Natural killer cell (primary cell): ENCODE measurements around the gene TRIM9. TPM values are rescaled to one million over a fixed set of nuclear protein-coding genes. Genes with fewer than 3 reads are reported as not detected.

Experiments
- ATAC-seq, 3 donors: fragments of 150-1000 bp in 2 of 3; fragments of 200-7000 bp in 1 of 3; cut with Tn5 transposase; 1 replicate in 1 of 3; 2 replicates in 2 of 3; pipeline ENCODE4 v1.10.0; 2021; ENCODE audit warnings: mild to moderate bottlenecking in 2 of 3, moderate library complexity in 2 of 3
- DNase-seq, 2 donors: peaks; one replicate each; pipeline versions ENCODE4 v3.0.0 to v3.0.0-alpha.2; 2013 to 2021; ENCODE audit warnings: mixed read lengths in 1 of 2
- H3K27ac ChIP-seq: one replicate; pipeline ENCODE4 v1.5.1; 2013; ENCODE audit warnings: mild to moderate bottlenecking, low read length
- H3K27me3 ChIP-seq: one replicate; pipeline ENCODE4 v1.6.1; 2013; ENCODE audit warnings: low read length; ENCODE audit not compliant: control insufficient read depth, insufficient read depth
- H3K36me3 ChIP-seq: one replicate; pipeline ENCODE4 v1.6.1; 2013; ENCODE audit warnings: low read length; ENCODE audit not compliant: control insufficient read depth, insufficient read depth
- H3K4me1 ChIP-seq: one replicate; pipeline ENCODE4 v1.6.1; 2013; ENCODE audit warnings: low read length; ENCODE audit not compliant: control insufficient read depth, insufficient read depth
- H3K4me3 ChIP-seq: one replicate; pipeline ENCODE4 v1.5.1; 2013; ENCODE audit warnings: low read length
- H3K9me3 ChIP-seq: one replicate; pipeline ENCODE4 v1.6.1; 2013; ENCODE audit warnings: low read length; ENCODE audit not compliant: control insufficient read depth, insufficient read depth
- H3K27ac Mint-ChIP-seq, 2 donors: one replicate each; pipeline ENCODE4 v1.8.0; 2022; ENCODE audit warnings: mild to moderate bottlenecking in 2 of 2, mixed read lengths in 2 of 2, moderate library complexity in 1 of 2
- H3K27me3 Mint-ChIP-seq, 2 donors: one replicate each; pipeline ENCODE4 v1.8.0; 2022; ENCODE audit warnings: low read depth in 2 of 2, mixed read lengths in 2 of 2
- H3K36me3 Mint-ChIP-seq: one replicate; pipeline ENCODE4 v1.8.0; 2022; ENCODE audit warnings: mixed read lengths
- H3K4me1 Mint-ChIP-seq, 2 donors: one replicate each; pipeline ENCODE4 v1.8.0; 2022; ENCODE audit warnings: mixed read lengths in 2 of 2
- H3K4me3 Mint-ChIP-seq: one replicate; pipeline ENCODE4 v1.8.0; 2022; ENCODE audit warnings: mild to moderate bottlenecking, moderate library complexity, mixed read lengths
- H3K9me3 Mint-ChIP-seq, 2 donors: one replicate each; pipeline ENCODE4 v1.8.0; 2022; ENCODE audit warnings: mixed read lengths in 2 of 2
- WGBS: methylation state at CpG from one replicate; pipeline ENCODE4 v1.1.7; 2013; ENCODE audit warnings: missing lambda C conversion rate; ENCODE audit not compliant: insufficient coverage; 5-methylcytosine and 5-hydroxymethylcytosine counted together
- intact Hi-C: fragments of 100-400 bp; cut with micrococcal nuclease; formaldehyde crosslinking; loops from one replicate; pipeline ENCODE4 v1.14.2; 2022
- total RNA-seq, 4 donors: library from RNA; stranded (reverse); fragments of 120-200 nt in 1 of 4; gene quantifications; one replicate each; pipeline versions ENCODE4 v1.2.3 to v1.2.4, GENCODE V29; 2013 to 2022
- TF ChIP-seq, protein P1 (sequence below): fragments of 200-600 bp; IDR thresholded peaks from one replicate; pipeline ENCODE4 v1.8.0; 2022; ENCODE audit warnings: antibody characterized with exemption

Gene TRIM9
- total RNA-seq, 3 donors from 2014 or later (not counting 1 experiment from before 2014, with no cell fraction given): 0.25 to 0.40 (median 0.35) TPM

GRCh38 chr14:50937800-50938199 is 157.1 kb downstream of the TRIM9 start:
- Mint-ChIP-seq H3K4me1 (no peaks in the 10 kb centered on the region), H3K4me3 (no peak overlapping the region), H3K36me3 (no peaks in the 10 kb centered on the region), H3K9me3 (no peaks in the 10 kb centered on the region), H3K27ac (no peak overlapping the region), H3K27me3 (peaks cover 30 to 33% of the 10 kb centered on the region in 2 donors)
- H3K4me1 ChIP-seq: no peaks in the 10 kb centered on the region
- H3K27ac ChIP-seq: no peak overlapping the region
- TF ChIP-seq, protein P1, sequence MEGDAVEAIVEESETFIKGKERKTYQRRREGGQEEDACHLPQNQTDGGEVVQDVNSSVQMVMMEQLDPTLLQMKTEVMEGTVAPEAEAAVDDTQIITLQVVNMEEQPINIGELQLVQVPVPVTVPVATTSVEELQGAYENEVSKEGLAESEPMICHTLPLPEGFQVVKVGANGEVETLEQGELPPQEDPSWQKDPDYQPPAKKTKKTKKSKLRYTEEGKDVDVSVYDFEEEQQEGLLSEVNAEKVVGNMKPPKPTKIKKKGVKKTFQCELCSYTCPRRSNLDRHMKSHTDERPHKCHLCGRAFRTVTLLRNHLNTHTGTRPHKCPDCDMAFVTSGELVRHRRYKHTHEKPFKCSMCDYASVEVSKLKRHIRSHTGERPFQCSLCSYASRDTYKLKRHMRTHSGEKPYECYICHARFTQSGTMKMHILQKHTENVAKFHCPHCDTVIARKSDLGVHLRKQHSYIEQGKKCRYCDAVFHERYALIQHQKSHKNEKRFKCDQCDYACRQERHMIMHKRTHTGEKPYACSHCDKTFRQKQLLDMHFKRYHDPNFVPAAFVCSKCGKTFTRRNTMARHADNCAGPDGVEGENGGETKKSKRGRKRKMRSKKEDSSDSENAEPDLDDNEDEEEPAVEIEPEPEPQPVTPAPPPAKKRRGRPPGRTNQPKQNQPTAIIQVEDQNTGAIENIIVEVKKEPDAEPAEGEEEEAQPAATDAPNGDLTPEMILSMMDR: no peak
- H3K4me3 ChIP-seq: no peak overlapping the region
- intact Hi-C loops: no loop called here
- DNase-seq (no peak), ATAC-seq (no peak)
- 78% methylated on average over 4 of the region's 4 CpGs for WGBS
- H3K27me3 ChIP-seq: peaks cover 2% of the 10 kb centered on the region
- no peaks in the 10 kb centered on the region for H3K9me3 ChIP-seq
- H3K36me3 ChIP-seq: no peaks in the 10 kb centered on the region

DNA sequence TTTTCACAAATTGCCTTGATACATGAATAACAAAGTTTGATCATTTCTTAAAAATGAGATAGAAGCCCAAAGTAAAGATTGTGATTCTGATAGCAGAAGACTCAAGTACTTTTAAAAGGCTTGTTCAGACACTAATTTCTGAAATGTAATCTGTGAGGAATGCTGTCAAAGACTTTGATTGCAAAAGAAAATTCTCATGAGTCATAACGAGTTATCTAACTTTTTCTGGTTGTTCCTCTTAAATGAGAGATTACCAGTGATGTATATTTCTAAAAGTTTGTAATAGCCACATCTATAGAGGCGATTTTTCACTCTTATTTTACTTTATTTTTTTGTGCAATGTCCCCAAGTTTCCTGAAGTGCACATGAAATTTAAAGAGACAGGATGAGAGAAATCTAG is 157.6 kb downstream of the TRIM9 start:
- no peak overlapping the region for H3K27ac ChIP-seq
- intact Hi-C loops: no loop called here
- DNase-seq: no peak
- peaks cover 2% of the 10 kb centered on the region for H3K27me3 ChIP-seq
- no peak for ATAC-seq
- TF ChIP-seq, protein P1: no peak
- WGBS: no CpG with 5 or more reads among the region's 2 CpGs
- Mint-ChIP-seq H3K4me1 (no peaks in the 10 kb centered on the region), H3K4me3 (no peak overlapping the region), H3K27me3 (peaks cover 30 to 33% of the 10 kb centered on the region in 2 donors), H3K27ac (no peak overlapping the region), H3K9me3 (no peaks in the 10 kb centered on the region), H3K36me3 (no peaks in the 10 kb centered on the region)
- no peaks in the 10 kb centered on the region for H3K36me3 ChIP-seq
- no peaks in the 10 kb centered on the region for H3K4me1 ChIP-seq
- H3K4me3 ChIP-seq: no peak overlapping the region
- no peaks in the 10 kb centered on the region for H3K9me3 ChIP-seq

DNA sequence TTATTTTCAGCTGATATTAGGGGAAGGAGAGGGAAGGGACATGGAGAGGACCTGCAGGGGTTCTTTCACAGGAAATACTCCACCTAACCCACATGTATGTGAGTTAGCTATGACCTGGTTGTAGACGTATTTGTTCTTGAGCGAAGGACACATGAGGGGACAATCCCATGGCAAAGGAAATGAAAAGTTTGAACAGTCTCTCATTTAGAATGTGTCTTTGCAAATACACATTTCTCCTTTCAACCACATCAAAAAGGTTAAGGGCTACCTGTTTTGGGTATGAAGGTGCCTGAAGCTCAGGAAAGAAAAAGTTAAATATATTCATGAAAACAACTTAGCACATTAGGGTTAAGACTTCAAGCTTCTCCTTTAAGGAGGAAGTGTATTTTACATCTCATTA is 158.0 kb downstream of the TRIM9 start:
- ATAC-seq: no peak
- Histone ChIP-seq H3K36me3 (no peaks in the 10 kb centered on the region), H3K27ac (no peak overlapping the region), H3K9me3 (no peaks in the 10 kb centered on the region), H3K4me3 (no peak overlapping the region), H3K27me3 (peaks cover under 1% of the 10 kb centered on the region), H3K4me1 (no peaks in the 10 kb centered on the region)
- Mint-ChIP-seq H3K9me3 (no peaks in the 10 kb centered on the region), H3K4me1 (no peaks in the 10 kb centered on the region), H3K36me3 (no peaks in the 10 kb centered on the region), H3K27ac (no peak overlapping the region), H3K4me3 (no peak overlapping the region), H3K27me3 (peaks cover 27 to 33% of the 10 kb centered on the region in 2 donors)
- no CpG with 5 or more reads among the region's 2 CpGs for WGBS
- no peak for DNase-seq
- TF ChIP-seq, protein P1: no peak
- intact Hi-C loops: no loop called here

GRCh38 chr14:50936016-50936340 is 158.9 kb downstream of the TRIM9 start:
- Mint-ChIP-seq H3K36me3 (no peaks in the 10 kb centered on the region), H3K9me3 (no peaks in the 10 kb centered on the region), H3K27ac (no peak overlapping the region), H3K27me3 (peaks cover 18 to 33% of the 10 kb centered on the region in 2 donors), H3K4me3 (no peak overlapping the region), H3K4me1 (no peaks in the 10 kb centered on the region)
- no peaks in the 10 kb centered on the region for H3K9me3 ChIP-seq
- 34% methylated on average over 2 of the region's 2 CpGs for WGBS
- H3K27ac ChIP-seq: no peak overlapping the region
- TF ChIP-seq, protein P1: no peak
- DNase-seq (no peak), ATAC-seq (no peak)
- H3K4me1 ChIP-seq: no peaks in the 10 kb centered on the region
- no peak overlapping the region for H3K4me3 ChIP-seq
- H3K36me3 ChIP-seq: no peaks in the 10 kb centered on the region
- H3K27me3 ChIP-seq: no peaks in the 10 kb centered on the region
- intact Hi-C loops: no loop called here
